GM23248 (cell line): ENCODE measurements around the gene PHF11.

Experiments
- EZH2 ChIP-seq: fragments of 200-600 bp; sonication (generic); IDR thresholded peaks from 2 replicates; pipeline ENCODE4 v1.6.1; 2018; ENCODE audit warnings: antibody characterized with exemption, mild to moderate bottlenecking; ENCODE audit not compliant: insufficient read depth, poor library complexity, severe bottlenecking
- EZH2phosphoT487 ChIP-seq: fragments of 200-600 bp; sonication (generic); IDR thresholded peaks from 2 replicates; pipeline ENCODE4 v1.6.1; 2018; ENCODE audit warnings: antibody characterized with exemption, moderate library complexity, mild to moderate bottlenecking, low read depth; ENCODE audit not compliant: insufficient read depth

DNA sequence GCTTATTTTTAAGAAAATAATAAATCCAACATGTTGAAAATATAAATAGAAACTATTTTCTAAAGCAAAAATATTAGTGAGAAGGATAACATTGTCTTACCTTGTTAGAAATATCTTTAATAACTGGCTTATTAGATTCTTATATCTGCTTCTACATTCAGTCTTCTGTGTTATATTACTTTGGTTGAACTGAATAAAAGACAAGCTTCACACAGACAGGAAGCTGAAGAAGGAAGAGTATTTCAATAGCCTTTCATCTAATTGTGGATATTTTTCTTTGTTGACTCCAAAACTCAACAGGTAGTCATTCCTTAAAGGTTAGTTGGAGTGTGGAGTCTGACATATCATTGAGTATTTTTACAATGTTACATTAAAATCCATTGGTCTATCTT, 40.8 kb upstream of the PHF11 start:
- TF ChIP-seq EZH2 (no peak), EZH2phosphoT487 (no peak)
